Brain microvascular endothelial cell (primary cell): ENCODE data around the gene FLT3LG.

Experiments used
- DNase-seq: peaks from one replicate; pipeline ENCODE4 v3.0.0-alpha.2; 2020
- H3K27ac ChIP-seq: fragments of 250-450 bp; sonication (Bioruptor Pico); 2 replicates; pipeline ENCODE4 v1.5.1; 2020; ENCODE audit warnings: mild to moderate bottlenecking, moderate library complexity
- H3K27me3 ChIP-seq: fragments of 250-450 bp; sonication (Bioruptor Pico); replicated peaks from 2 replicates; pipeline ENCODE4 v1.5.1; 2020; ENCODE audit warnings: mild to moderate bottlenecking
- H3K36me3 ChIP-seq: fragments of 250-450 bp; sonication (Bioruptor Pico); replicated peaks from 2 replicates; pipeline ENCODE4 v1.5.1; 2020; ENCODE audit warnings: mild to moderate bottlenecking
- H3K4me3 ChIP-seq: 2 replicates; pipeline ENCODE4 v1.5.1; 2011; ENCODE audit warnings: low read depth, mild to moderate bottlenecking, control low read depth, low read length, moderate library complexity
- in situ Hi-C: cut with HindIII; loops from 2 replicates; pipeline ENCODE4 v1.10.0; 2017; ENCODE audit warnings: low sequenced_read_pairs, low pct_ligation_motif_present
- TF ChIP-seq, protein P1 (sequence below): IDR thresholded peaks from 2 replicates; pipeline ENCODE4 v1.5.1; 2011; ENCODE audit warnings: low read depth, mild to moderate bottlenecking, moderate library complexity, low read length, control low read depth, inconsistent platforms; ENCODE audit errors: missing control alignments

The FLT3LG gene

DNA sequence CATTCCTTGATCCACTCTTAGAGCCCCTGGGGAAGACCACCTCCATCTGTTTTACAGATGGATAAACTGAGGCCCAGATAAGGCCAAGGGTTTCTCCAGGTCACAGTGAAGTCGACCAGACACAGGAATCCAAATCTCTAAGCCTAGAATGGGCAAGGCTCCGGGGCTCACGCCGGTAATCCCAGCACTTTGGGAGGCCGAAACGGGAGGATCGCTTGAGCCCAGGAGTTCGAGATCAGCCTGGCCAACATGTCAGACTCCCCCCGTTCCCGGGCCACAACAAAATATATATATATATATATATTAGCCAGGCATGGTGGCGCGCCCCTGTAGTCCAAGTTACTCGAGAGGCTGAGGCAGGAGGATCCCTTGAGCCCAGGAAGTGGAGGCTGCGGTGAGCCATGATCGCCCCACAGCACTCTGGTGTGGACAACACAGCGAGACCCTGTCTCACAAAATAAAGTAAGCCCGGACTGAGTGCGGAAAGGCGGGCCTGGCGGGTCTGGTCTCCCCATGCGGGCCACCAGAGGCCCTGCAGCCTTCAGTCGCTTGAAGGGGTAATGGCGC lies 12.8 kb downstream of the FLT3LG start:
- peaks cover 43% of the 10 kb centered on the region for H3K36me3 ChIP-seq
- TF ChIP-seq, protein P1, sequence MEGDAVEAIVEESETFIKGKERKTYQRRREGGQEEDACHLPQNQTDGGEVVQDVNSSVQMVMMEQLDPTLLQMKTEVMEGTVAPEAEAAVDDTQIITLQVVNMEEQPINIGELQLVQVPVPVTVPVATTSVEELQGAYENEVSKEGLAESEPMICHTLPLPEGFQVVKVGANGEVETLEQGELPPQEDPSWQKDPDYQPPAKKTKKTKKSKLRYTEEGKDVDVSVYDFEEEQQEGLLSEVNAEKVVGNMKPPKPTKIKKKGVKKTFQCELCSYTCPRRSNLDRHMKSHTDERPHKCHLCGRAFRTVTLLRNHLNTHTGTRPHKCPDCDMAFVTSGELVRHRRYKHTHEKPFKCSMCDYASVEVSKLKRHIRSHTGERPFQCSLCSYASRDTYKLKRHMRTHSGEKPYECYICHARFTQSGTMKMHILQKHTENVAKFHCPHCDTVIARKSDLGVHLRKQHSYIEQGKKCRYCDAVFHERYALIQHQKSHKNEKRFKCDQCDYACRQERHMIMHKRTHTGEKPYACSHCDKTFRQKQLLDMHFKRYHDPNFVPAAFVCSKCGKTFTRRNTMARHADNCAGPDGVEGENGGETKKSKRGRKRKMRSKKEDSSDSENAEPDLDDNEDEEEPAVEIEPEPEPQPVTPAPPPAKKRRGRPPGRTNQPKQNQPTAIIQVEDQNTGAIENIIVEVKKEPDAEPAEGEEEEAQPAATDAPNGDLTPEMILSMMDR, result peak; percentile 18
- peak overlapping the region; percentile 29 for H3K4me3 ChIP-seq
- peak overlapping the region; percentile 27 for H3K27ac ChIP-seq
- no peak for DNase-seq
- in situ Hi-C loops, result no loop called here
- no peaks in the 10 kb centered on the region for H3K27me3 ChIP-seq

DNA sequence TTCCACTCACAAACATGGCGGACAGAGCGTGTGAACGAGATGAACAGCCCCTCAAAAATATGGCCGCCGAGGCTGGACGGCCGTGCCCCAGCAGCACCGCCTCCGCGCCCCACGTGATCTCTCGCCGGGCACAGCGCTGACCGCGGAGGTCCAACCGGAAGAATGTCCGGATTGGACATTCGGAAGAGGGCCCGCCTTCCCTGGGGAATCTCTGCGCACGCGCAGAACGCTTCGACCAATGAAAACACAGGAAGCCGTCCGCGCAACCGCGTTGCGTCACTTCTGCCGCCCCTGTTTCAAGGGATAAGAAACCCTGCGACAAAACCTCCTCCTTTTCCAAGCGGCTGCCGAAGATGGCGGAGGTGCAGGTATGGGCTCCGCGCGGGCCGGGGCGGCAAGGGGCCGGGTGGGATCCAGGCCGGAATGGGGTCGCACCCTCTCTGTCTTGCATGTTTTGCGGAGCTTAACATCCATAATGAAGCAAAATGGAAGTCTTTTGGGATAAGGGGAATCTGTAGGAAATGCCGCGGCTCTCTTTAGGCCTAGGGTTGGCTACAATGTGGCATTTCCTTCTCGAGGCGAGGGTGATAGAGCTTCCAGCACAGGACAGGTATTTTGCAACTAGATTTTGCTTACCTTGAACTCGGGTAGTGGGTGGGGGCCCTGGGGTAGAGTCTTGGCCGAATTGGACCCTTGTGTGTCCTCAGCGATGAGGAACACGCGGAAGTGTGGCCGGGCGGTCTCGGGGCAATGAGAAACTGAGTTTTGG lies 13.4 kb downstream of the FLT3LG start, which contains the start of gene RPL13A:
Gene RPL13A, plus strand, starts transcription at position 332 of the 769 bp plus-strand sequence. Its CDS starts 22 bp downstream, at position 354.
- in situ Hi-C loops, result no loop called here
- H3K27ac ChIP-seq, result peak within 1 kb of the TSS; percentile 87
- TF ChIP-seq, protein P1, result no peak

DNA sequence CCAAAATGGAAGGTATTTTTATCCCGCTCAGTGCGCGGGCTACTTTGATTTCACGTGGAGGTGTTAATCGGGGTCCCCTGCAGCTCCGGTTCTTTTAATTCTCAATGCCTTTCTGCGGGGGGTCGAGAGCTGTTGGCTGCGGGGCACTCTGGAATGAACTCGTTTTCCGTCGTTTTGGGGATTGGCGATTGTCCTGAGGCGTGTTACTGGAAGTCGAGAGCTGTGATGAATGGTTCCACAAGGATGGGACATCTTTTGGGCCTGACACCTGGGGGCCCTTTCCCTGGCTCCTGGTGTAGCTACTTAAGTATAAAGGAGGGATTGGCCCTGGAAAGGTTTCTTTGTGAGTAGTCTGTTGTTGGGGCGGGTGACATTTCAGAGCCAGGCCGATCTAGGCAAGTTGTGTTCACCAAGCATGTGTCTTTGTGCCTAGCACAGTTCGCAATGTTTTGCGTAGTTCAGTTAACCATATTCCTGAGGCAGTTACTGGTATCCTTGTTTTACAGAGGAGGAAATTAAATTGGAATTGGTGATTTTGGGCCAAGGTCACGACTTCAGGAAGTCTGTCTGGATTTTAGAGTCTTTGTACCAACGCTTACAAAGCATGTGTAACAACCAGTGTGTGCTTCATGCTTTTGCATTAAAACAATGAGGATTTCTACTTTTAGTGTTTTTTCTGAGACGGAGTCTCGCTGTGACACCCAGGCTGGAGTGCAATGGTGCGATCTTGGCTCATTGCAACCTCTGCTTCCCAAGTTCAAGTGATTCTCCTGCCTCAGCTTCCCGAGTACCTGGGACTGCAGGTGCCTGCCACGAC lies 14.2 kb downstream of the FLT3LG start:
- Histone ChIP-seq H3K4me3 (peak overlapping the region; percentile 85), H3K27me3 (no peaks in the 10 kb centered on the region), H3K36me3 (peaks cover 58% of the 10 kb centered on the region), H3K27ac (peak overlapping the region; percentile 87)
- DNase-seq, result no peak
- in situ Hi-C loops, result no loop called here
- TF ChIP-seq, protein P1, result no peak

More for the DNA sequence above, 13.4 kb downstream of the FLT3LG start, which contains the start of gene RPL13A:
- Histone ChIP-seq H3K4me3 (peak within 1 kb of the TSS; percentile 85), H3K36me3 (peaks cover 50% of the 10 kb centered on the region), H3K27me3 (no peaks in the 10 kb centered on the region)
- DNase-seq, result peak; percentile 98

DNA sequence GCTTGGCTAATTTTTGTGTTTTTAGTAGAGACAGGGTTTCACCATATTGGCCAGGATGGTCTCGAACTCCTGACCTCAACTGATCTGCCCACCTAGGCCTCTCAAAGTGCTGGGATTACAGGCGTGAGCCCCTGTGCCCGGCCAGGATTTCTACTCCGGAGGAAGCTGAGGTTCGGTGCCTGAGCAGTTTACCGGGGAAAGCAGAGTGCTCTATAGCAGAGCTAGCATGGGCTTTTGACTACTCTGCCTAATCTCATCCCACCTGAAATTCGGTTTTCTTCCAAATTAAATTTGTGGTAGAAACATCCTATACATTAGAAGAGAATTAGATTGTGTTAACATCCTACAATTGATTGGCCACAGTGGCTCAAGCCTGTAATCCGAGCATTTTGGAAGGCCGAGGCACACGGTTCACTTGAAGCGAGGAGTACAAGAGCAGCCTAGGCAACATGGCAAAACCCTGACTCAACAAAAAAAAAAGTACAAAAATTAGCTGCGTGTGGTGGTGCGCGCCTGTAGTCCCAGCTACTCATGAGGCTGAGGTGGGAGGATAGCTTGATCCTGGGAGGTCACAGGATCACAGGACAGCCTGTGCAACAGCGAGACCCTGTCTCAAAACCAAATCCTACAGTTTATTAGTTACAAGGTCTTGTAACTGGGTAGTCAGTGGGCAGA lies 15.0 kb downstream of the FLT3LG start:
- no peak for DNase-seq
- TF ChIP-seq, protein P1, result no peak
- Histone ChIP-seq H3K27ac (peak overlapping the region; percentile 87), H3K36me3 (peaks cover 60% of the 10 kb centered on the region), H3K27me3 (no peaks in the 10 kb centered on the region), H3K4me3 (peak overlapping the region; percentile 85)
- in situ Hi-C loops, result no loop called here

DNA sequence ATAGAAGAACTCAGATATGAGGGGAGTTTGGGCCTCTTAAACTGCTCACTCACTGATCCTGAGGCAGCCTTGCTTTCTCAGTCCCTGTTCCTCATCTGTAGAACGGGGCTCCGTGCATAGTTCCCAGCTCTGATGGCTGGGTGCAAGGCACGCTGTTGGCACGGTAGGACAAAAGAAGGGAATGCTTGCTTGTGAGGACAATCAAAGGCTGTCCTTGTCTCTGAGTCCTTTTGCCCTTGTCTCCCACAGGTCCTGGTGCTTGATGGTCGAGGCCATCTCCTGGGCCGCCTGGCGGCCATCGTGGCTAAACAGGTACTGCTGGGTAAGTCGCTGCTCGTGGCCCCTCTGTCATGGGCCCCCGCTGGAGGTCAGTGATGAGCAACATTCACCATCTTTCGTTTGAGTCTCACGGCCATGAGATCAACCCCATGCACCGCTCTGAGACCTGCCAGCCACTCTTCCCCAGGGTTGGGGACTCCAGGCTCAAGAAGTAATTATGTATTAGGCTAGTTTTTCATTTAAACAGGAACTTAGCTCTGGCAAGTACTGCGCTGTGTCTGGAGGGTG lies 15.7 kb downstream of the FLT3LG start:
- peak overlapping the region; percentile 87 for H3K27ac ChIP-seq
- DNase-seq, result no peak
- H3K36me3 ChIP-seq, result peaks cover 60% of the 10 kb centered on the region
- in situ Hi-C loops, result no loop called here
- H3K27me3 ChIP-seq, result no peaks in the 10 kb centered on the region
- TF ChIP-seq, protein P1, result no peak
- H3K4me3 ChIP-seq, result peak overlapping the region; percentile 85
